ENCODE data around the gene MYPOP. TPM values are rescaled to one million over a fixed set of nuclear protein-coding genes. Genes with fewer than 3 reads are reported as not detected.
A peak's percentile ranks its signal among the peaks of the same experiment; 100 is the strongest.
"Not testable (repeated sequence)": the region's sequence is repeated elsewhere in the genome, so short reads cannot be mapped to it uniquely, and the experiment has no call there.

The MYPOP gene
- total RNA-seq, 1 donor from 2014 or later = 1.4 TPM

DNA sequence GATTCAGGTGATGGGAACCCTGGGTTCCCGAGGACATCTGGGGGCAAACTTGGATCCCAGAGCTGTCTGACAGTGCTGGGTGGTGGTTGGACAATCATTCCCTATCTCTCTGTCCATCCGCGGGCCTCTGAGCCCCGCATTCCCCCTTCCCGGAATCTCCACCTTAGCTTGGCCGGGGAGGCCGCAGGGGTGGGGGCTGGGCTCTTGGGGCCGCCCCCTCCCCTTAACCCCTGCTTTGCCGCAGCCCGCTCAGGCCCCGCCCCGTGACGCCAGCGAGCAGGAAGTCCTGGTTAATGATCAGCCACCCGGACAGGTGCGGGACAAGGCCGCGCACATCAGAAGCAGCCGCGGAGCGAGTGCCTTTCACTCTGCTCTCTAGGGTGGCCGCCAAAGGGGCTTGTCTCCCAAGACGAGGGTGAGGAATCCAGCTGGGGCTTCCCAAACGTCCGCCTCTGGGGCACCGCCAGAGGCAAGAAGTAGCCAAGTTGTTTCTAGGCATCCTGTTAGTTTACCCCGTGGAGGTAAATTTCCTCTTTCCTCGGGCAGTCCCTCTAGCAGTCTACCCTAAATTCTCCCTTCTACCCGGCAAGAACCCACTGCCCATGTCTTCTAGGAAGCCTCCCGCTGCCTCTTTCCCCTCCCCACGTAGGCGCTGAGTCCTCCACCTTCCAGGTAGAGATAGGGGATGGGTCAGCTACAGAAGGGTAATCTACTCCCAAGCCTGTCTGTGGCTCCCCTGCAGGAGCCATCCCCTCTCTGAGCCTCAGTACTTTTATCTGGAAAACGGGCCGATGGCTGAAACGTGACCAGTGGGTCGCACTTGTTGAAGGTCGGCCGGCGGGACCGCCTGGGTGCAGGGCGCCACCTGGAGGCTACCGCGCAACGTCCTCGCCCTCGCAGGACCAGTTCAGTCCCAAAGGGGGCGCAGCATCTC is 19.5 kb downstream of the MYPOP start:
- peak; percentile 95 for DNase-seq

DNA sequence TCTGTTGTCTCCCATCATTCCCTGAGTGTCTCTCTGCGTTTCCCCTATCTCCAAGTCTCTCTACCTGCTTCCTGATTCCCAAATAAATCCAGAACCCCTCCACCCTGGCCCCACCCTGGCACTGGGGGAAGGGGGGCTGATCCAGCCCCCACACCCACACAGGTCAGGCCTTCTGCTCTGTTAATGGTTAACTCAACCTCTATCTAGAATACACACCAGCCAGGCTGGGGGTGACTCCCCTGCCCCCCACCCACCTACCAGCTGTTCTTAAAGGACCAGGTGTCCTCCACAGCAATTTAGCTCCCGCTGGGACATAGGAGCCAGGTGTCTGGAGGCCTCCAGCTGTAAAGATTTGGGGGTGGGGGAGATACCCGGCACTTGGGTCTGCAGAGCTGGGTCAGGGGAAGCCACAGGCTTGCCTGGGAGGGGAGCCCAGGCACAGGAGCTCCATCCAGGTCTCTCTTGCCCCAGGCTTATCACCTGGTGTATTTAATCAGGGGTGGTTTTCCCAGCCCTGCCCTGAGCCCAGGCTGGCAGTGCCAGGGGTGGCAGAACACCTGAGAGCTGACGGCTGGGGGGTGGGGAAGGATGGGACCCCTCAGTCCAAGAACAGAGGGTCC is 20.4 kb downstream of the MYPOP start:
- no peak for DNase-seq

DNA sequence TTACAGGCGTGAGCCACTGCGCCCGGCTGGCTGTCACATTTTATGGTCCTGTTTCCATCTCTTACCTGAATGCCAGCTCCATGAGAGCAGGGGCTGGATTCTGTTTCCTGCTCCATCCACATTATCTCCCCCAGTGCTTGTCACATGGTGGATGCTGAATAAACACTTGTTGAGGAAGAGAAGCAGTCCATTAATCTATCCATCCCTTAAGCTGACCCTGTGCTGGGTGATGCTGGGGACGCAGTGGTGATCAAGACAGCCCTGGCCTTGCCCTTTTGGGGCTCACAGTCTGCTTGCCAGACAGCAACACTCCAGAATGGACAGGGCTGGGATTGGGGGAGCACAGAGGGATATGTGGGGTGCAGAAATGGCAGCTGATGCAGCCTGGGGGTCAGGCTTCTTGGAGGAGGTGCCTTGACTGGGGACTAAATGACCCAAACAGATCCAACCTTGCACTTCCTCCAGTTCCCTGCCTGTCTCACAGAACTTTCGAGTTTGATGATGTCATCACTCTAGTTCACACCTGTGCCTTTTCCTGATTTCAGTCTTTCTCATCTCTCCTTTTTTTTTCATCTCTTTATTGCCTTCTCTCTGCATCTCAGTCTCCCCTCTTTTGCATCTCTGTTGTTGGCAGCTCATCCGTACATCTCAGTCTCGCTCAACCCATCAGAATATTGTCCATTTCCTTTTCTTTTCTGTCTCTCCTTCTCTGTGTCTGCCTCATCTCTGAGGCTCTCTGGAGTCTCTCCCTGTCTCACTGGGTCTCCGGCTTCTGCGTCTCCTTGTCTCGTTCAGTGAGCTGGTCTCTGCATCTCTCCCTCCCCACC is 21.1 kb downstream of the MYPOP start:
- DNase-seq = no peak

DNA sequence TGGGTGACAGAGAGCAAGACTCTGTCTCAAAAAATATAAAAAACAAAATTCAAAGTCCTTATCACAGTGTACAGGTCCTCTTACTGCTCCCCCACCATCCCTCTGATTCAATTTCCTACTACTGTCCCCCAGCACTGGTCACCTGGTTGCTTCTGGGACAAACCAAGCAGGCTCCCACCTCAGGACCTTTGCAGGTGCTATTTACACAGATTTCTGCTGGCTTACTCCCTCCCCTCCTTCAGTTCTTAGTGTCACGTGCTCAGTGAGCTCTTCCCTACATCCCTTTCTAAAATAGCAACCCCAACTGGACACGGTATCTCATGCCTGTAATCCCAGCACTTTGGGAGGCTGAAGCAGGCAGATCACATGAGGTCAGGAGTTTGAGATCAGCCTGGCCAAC is 22.4 kb downstream of the MYPOP start:
- DNase-seq = no peak

DNA sequence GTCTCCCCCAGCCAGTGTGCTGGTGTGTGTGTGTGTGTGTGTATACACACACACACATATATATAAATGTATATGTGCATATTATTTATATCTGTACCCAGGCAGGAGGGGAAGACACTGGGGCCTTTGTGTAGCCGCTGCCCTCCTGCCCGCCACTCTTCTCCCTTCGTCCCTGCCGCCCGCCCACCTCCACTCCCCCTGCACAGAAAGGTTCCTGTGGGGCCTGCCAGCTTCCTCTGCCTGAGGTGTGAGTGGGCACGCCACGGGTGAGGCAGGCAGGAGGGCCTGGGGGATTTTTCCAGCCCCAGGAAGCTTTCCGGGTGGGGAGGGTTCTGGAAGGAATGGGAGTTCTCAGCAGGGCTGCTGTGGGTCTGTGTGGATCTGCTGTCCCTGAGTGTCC is 23.4 kb downstream of the MYPOP start:
- DNase-seq = no peak

DNA sequence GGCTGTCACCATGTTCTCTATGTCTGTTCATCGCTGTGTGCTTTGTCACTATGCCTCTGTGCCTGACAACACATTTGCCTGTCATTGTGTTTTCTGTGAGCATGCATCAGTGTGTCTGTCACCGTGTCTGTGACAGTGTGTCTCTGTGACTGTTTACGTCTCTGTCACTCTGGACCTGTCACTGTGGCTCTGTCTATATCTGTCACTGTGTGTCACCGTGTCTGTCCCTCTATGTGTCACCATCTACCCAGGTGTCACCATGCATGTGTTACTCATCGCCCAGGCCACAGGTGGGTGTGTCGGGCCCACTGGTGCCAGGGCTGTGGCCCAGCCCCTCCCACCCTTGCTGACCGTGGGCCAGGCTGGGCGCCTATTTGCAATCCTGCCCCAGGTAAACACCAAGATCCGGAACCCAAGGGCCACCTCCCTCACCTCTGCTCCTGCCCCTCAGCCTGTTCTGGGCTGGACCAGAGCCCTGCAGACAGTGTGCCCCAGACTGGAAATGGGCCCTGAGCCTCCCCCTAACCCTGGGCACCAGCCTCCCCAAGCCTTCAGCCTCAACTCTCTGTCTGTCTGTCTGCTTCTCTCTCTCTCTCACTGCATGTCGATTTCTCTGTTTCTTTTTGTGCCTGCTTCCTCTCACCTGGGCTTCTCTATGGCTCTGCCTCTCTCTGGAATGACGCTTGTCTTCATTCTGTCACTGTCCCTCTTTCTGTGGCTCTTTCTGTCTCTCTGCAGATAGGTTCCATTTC is 24.2 kb downstream of the MYPOP start:
- no peak for DNase-seq

DNA sequence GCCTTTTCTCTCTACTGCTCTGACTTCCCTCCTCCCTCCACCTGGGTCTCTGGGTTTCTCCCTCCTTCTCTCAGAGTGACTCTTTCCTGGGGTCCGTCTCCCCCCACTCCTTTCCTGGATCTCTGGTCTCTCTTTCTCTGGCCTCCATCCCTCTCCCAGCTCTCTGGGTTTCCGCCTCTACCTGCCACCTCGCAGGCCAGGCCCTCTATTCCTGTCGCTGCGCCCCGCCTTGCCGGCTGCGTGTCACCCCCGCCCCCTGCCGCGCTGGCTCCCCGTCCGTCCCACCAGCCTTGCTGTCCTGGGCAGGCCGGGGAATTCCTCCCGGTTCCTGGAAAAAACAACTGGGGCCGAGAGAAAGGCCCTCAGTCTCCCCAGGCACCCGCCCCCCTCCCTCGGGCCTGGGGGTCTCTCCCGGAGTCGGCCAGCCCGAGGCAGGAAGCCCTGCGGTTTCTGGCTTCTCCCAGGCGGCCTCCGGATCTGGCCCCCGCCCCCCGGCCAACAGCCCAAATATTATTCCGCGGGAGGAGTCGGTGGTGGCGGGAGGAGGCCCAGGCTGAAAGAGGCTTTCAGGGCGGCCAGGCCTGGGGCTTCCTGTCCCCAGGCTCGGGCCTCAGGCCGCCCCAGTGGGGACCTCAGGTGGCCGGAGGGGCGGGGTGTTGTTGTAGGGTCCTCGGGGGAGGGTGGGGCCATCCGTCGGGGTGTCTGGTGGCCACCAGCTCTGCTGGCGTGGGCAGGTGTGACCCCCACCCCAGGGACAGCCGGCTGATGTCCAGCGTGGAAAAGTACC is 25.8 kb downstream of the MYPOP start:
- DNase-seq = peak; percentile 42

DNA sequence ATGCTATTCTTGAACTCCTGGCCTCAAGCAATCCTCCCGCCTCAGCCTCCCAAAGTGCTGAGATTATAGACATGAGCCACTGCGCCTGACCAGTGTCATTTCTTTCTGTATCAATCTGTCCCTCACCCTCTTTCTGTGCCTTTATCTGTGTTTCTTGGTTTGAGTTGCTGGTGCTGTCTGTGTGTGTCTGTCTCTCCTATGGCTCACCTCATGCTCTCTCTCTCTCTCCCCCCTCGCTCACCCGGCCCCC is 26.3 kb downstream of the MYPOP start:
- DNase-seq = no peak

DNA sequence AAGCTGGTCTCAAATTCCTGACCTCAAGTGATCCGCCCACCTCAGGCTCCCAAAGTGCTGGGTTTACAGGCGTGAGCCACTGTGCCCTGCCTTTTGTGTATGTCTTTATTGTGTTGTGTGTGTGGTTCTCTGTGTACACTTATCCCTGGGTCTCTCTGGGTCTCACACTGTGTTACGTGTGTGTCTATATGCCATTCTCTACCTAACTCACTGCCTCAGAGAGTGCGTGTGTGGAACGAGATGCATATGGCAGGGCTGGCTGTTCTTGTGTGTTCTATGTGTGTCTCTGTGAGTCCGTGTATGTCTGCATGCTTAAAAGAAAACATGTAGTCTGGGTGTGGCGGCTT is 27.8 kb downstream of the MYPOP start:
- DNase-seq = no peak

DNA sequence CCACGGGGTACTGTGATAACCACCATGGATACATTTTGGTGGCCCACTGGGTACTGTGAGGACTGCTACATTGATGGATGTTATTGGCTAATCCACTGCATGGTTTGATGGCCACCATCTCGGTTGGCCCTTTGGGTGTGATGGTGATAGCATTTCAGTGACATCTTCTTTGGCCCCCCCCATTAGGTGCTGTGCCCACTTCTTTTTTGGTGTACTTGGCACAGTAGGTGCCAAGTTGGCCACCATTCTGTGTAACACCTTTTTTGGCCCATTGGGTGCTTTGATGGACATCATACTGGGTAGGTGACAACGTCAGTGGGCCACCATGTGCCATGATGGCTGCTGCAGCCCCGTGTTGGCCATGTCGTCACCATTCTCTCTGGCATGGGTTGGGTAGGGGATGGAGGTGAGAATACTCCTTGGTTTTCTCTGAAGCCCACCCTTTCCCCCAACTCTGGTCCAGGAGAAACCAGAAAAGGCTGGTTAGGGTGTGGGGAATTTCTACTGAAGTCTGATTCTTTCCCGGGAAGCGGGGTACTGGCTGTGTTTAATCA is 29.1 kb downstream of the MYPOP start:
- DNase-seq = no peak

DNA sequence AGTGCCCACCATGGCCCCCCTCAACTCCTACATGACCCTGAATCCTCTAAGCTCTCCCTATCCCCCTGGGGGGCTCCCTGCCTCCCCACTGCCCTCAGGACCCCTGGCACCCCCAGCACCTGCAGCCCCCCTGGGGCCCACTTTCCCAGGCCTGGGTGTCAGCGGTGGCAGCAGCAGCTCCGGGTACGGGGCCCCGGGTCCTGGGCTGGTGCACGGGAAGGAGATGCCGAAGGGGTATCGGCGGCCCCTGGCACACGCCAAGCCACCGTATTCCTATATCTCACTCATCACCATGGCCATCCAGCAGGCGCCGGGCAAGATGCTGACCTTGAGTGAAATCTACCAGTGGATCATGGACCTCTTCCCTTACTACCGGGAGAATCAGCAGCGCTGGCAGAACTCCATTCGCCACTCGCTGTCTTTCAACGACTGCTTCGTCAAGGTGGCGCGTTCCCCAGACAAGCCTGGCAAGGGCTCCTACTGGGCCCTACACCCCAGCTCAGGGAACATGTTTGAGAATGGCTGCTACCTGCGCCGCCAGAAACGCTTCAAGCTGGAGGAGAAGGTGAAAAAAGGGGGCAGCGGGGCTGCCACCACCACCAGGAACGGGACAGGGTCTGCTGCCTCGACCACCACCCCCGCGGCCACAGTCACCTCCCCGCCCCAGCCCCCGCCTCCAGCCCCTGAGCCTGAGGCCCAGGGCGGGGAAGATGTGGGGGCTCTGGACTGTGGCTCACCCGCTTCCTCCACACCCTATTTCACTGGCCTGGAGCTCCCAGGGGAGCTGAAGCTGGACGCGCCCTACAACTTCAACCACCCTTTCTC is 30.1 kb downstream of the MYPOP start:
- no peak for DNase-seq

DNA sequence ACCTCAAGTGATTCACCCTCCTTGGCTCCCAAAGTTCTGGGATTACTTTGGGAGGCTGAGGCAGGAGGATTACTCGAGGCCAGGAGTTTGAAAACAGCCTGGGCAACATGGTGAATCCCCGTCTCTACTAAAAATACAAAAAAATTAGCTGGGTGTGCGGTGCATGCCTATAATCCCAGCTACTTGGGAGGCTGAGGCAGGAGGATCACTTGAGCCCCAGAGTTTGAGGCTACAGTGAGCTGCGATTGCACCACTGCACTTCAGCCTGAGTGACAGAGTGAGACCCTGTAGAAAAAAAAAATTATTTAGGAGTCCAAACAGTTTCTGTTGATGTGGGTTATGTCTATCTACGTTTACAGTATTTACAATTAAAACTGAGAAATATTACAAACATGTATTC is 31.6 kb downstream of the MYPOP start:
- no peak for DNase-seq

DNA sequence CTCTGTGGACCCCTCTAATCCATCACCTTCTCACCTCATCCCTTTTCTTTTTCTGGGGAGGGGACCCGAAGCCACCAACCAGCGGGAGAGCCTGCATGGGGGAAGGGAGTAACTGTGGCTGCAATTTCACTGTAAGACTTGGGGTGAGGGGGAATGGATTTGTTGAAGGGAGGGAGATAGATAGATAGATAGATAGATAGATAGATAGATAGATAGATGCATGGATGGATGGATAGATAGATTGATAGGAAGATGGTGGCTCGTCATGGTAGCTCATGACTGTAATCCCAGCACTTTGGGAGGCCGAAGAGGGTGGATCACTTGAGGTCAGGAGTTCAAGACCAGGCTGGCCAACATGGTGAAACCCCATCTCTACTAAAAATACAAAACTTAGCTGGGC is 35.2 kb downstream of the MYPOP start:
- DNase-seq = not testable (repeated sequence)

DNA sequence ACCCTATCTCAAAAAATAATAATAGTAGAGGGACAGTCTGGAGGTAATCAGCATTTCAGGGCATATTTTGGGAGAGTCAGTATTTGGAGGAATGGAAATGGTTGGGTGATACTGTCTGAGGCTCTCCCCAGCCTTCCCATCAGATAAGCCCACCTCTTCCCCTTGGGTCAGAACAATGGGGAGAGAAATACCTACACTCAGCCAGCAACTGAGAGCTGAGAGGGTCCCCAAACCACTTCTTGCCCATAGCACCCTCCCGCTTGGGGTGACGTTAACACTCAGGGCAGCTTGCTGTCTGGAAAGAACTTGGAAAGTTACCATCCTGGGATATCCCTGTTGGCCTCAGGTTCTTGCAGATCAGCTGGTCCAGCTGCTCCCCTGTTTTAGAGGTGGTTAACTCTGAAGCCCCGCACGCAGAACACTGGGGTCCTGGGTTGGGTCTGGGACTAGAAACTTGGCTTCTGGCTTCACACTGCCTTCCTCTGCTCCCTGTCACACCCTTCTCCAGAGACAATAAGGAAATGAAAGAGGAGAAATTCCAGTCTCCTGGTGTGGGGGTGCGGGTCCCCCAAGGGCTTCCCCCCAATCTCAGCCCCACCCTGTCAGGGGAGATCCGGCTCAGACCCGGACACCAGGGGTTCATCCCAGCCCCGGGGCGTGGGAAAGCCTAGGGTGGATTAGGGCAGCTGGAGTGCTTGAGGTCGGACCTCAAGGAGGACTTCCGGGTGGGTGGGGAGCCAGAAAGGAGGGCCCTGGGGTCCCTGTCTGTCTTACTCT is 35.8 kb downstream of the MYPOP start:
- no peak for DNase-seq

DNA sequence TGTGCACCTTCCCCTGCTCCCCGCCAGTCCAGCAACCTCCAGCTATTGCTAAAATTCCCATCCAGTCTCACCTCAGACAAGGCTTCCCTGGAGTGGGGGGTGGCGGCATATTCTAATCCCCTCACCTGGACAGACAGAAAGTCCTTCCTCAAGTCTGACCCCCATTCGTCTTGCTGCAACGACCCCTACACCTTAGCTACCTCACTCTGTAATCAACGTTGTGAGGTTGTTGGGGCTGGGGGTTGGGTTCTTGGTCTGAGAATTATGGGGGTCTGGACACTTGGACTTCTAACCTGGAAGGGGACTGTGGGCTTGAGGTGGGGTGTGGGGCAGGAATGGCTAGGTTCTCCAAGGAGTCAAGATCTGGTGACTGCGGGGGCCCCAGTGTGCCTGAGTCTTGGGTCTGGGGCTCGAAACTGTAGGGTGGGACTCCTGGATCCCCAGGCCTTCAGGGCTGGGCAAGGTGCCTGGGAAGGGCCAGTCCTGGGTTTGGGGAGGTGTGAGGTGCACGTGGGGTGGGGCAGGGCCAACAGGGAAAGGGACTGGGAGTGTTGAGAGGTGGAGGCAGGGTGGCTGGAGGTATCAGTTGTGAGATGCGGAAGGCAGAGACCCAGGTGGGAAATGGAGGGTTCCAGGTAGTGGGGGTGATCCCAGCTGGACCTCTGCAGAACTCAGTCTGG is 37.0 kb downstream of the MYPOP start:
- DNase-seq = no peak

DNA sequence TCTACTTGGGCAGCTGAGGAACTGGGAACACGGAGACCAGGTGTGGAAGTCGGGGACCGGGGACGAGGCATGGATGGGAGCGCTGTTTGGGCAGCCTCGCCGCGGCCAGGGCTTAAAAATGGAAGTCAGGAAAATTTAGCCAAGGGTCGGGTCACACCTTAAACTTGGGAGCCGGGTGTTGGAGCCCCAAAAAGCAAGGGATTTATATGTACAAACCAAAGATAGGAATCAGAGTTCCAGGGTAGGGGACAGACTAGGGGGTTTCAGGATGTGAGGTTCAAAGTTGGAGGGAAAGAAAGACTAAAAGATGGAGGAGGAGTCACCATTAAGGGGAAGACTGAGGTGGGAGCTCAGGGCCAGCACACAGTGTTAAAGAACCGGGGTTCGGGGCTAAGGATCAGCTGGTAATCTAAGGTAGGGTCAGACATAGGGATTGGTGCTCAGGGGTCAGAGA is 37.8 kb downstream of the MYPOP start:
- DNase-seq = no peak

DNA sequence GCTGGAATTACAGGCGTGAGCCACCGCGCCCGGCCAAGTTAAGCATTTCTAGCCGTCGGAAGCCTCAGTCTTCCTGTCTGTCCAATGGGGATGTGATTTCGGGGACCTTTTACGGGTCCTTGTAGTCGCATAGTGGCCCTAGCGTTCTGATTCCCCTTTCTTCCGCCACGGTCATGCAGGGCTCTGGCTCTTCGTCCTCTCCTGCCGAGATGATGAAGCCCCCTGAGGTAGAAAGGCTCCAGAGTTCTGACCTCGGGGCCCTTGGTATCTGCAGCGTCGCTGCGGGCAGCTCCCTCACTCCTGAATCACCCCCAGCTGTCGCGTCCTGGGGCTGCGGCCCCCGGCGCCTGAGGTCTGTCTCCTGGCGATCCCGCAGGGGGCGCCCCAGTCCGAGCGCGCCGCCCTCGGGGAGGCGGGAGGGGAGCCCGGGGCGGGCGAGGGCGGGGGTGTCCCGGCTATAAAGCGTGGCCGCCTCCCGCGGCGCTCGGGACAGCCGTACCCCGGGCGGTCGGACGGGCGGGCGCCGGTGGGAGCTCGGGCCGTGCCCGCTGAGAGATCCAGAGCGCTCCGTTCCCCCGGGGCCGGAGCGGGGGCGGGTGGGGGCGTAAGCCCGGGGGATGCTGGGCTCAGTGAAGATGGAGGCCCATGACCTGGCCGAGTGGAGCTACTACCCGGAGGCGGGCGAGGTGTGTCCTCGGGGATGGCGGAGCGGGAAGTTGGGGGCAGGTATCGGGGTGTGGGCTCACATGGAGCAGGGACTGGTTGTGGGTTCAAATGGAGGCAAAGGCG is 38.4 kb downstream of the MYPOP start, which contains the start of gene FOXA3:
FOXA3 (plus strand) TSS at position 487 of the 789 bp plus-strand sequence; CDS start at position 618, 131 bp downstream.
- peak; percentile 61 for DNase-seq

DNA sequence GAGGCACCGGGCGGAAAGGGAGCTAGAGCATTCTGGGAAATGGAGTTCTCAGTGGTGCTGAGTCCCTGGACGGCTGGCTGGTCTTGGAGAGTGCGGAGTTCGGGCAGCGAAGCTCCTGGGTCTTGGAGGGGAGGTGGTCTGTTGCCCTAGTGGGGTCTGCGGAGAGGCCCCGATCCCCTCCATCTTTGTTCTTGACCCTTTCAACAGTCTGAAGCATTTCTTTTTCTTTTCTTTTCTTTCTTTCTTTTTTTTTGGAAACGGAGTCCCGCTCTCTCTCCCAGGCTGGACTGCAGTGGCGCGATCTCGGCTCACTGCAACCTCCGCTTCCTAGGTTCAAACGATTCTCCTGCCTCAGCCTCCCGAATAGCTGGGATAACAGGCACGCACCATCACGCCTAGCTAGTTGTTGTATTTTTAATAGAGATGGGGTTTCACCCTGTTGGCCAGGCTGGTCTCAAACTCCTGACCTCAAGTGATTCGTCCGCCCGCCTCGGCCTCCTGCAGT is 39.0 kb downstream of the MYPOP start:
- no peak for DNase-seq

Measured in dermis blood vessel endothelial cell (primary cell).